Colon (tissue), 2 donors: ENCODE results near the gene ATXN10.

Experiments used
- FAIRE-seq: peaks from 2 replicates; lab custom pipeline; 2012; peaks lifted over from hg19 to GRCh38; lab: Jason Lieb, UNC
- donor health status: control.
- donor health status: control.

The ATXN10 gene

GRCh38 chr22:45891021-45891421 lies 219.4 kb downstream of the ATXN10 start:
- FAIRE-seq, result no peak

DNA sequence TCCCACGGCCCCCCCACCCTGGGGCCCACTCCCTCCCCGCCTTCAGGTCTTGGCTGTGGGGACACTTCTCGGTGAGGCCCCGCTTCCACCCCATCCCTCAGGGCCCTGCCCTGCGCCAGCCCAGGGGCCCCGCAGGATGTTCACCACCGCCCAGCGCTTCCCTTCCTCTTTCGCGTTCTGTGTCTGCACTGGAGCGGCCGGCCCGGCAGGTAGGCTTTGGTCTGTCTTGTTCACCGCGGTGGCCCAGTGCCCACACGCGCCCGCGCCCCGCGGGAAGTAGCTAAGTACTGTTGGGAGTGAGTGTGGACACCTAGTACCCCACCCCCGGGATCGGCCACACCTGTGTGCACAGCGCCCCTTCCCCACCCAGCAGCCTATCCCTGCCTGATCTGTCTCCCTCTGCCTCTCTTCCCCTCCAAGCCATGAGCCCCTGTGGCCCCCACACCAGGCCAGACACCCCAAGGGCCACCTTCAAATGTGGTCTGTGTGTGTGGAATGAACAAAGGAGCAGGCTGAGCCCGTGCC lies 219.9 kb downstream of the ATXN10 start:
- no peak for FAIRE-seq

- no peak for FAIRE-seq
Observed at GRCh38 chr22:45891996-45892621, 220.5 kb downstream of the ATXN10 start.

- FAIRE-seq, result no peak
Observed at GRCh38 chr22:45892681-45893461, 221.2 kb downstream of the ATXN10 start.

- FAIRE-seq, result no peak
Observed at GRCh38 chr22:45893516-45893915, 221.9 kb downstream of the ATXN10 start.
